Activated CD8-positive, alpha-beta memory T cell treated with anti-CD3 and anti-CD28 coated beads for 4 hours (primary cell): ENCODE data around the gene FBXW2.

Source experiments
- DNase-seq, 2 donors: peaks; one replicate each; pipeline ENCODE4 v3.0.0-alpha.2; 2020; ENCODE audit warnings: low read depth in 2 of 2

FBXW2 gene

DNA sequence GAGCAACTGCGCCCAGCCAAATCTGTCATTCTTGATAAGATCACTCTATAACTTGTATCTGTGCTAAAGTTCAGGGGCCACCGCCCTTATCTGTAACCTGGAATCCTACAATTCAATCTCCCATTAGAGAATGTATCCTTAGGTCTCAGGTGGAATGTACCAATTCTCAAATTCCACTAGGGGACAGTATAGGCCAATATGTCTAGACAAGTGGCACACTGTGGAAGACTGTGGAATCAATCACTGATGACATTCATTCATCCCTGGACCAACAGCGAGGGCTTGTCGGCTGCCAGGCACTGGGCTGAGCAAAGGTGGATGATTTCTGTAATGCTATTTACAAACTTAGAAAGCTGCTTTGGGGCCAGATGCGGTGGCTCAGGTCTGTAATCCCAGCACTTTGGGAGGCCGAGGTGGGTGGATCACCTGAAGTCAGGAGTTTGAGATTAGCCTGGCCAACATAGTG lies 50.2 kb downstream of the FBXW2 start:
- no peak for DNase-seq

DNA sequence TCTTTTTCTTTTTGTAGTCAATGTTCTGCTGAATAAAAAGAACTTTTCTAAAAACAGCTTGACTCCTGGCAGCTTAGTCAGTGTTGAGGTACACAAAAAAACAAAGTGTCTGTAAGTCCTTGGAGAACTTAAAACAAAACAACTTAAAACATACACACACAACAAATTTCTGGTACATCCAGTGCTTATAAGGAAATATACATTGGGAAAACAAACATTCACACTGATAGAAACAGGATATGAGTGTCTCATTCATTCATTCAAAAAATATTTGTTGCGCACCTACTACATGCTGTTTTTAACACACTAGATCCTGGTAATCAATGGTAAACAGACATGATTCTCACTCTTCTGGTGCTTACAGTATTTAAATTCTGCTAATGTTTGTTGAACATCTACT lies 51.5 kb downstream of the FBXW2 start:
- no peak for DNase-seq

GRCh38 chr9:120741191-120741590 lies 52.0 kb downstream of the FBXW2 start:
- DNase-seq, result no peak

DNA sequence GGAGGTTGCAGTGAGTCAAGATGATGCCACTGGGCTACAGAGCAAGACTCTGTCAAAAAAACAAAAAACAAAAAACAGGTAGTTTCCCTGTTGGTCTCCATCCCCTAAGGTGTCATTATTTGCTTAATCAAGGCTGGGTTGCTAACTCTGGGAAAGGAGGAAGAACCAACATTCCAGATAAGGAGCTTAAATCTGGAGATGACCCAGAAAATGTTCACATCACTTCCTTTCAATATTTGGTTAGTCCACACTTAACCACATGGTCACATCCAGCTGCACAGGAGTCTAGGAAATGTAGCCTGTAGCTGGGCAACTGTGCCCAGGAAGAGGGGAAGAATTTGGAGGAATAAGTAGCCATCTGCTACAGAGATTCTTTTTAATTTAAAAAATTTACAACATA lies 53.1 kb downstream of the FBXW2 start:
- DNase-seq, result no peak

- DNase-seq, result no peak
Measured at GRCh38 chr9:120737416-120738165, 55.6 kb downstream of the FBXW2 start.

DNA sequence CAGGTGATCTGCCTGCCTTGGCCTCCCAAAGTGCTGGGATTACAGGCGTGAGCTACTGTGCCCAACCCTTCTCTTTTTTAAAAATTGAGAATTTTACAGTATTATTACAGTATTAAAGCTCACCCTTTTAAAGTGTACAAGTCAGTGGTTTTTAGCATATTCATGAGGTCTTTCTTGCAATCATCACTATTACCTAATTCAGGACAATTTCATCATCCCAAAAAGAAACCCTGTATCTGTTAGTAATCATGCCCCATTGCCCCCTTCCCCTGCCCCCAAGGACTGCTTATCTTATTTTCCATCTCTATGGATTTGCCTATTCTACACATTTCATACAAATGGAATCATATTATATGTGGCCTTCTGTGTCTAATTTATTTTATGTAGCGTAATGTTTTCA lies 56.3 kb downstream of the FBXW2 start:
- DNase-seq, result no peak

DNA sequence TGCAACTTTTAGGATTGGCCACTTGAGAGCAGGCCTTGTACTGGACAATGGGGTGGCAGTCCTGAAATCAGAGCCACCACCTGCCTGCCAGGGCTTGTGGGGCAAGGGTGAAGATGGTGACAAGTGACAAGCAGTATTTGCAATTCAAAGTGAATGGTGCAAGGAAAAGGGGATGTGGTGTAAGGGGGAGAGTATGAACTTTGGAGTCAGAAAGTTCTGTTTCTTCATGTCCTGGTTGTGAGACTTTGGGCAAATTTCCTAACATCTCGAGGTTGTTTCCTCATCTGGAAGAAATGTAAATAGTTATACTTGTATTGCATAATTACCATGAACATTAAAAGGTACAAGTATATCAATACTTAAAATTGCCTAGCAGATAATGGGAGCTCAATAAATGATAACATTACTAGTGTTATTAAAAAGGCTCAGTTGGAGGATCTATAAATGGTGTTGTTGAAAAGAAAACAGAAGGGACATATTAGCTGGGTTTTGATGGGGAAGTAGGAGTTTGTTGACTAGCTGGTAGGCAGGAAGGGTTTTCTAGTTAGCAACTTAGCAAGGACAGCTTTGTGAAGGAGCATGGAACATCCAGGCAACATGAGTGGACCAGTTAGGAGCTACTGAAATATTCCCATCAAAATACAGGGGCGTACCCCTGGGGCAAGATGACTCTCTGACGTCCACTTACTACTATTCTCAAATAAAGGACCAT lies 57.6 kb downstream of the FBXW2 start:
- no peak for DNase-seq

GRCh38 chr9:120734607-120735410 lies 58.4 kb downstream of the FBXW2 start:
- DNase-seq, result no peak

- no peak for DNase-seq
Measured at GRCh38 chr9:120733190-120733589, 60.0 kb downstream of the FBXW2 start.

GRCh38 chr9:120730654-120731514 lies 62.3 kb downstream of the FBXW2 start:
- no peak for DNase-seq

GRCh38 chr9:120729791-120730241 lies 63.4 kb downstream of the FBXW2 start:
- DNase-seq, result no peak

- no peak for DNase-seq
Measured at GRCh38 chr9:120726484-120726883, 66.7 kb downstream of the FBXW2 start.

- DNase-seq, result no peak
Measured at GRCh38 chr9:120725907-120726306, 67.3 kb downstream of the FBXW2 start.

DNA sequence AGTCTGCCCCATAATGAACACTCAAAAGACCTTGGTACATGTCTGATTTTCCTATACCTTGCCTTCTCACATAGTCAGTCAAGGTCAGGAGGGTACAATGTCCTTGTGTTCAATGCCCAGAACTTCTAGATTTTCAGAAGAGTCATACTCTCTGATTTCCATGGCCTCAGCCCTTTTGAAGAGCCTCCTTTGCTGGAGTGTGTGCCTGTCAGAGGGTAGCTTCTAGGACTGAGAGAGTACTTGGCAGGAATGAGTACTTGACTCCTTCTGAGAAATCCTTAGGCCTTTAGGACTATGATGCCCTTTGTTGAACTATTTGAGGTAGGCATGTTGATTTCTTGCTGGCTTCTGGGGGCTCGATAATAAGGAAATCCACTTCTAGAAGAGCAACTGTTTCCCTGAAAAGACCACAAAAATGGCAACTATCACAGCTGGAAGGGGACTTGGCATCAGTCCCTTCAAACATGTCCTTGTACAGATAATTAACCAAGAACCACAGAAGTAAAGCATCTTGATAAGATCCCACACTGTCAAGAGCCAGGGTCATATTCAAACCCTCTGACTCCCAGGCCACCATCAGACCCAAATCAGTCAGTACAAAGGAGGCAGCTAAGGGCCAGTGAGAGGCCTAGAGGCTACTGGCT lies 68.3 kb downstream of the FBXW2 start:
- DNase-seq, result no peak

- no peak for DNase-seq
Measured at GRCh38 chr9:120723565-120723964, 69.7 kb downstream of the FBXW2 start.

DNA sequence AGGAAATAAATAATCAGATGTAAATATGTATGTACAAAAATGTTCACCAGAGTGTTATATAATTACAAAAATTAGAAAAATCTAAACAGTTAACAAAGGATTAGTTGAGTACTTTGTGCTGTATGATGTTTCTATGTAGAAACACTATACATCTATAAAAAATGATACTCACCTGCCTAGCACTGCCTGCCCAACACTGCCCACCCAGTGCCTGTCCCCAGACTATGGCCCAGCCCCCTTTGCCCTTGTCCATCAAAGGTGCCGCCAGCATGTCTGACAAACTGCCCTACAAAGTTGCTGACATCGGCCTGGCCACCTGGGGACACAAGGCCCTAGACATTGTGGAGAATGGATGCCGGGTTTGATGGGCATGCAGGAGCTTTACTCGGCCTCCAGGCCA lies 72.8 kb downstream of the FBXW2 start:
- no peak for DNase-seq

GRCh38 chr9:120718316-120718715 lies 74.9 kb downstream of the FBXW2 start:
- no peak for DNase-seq

DNA sequence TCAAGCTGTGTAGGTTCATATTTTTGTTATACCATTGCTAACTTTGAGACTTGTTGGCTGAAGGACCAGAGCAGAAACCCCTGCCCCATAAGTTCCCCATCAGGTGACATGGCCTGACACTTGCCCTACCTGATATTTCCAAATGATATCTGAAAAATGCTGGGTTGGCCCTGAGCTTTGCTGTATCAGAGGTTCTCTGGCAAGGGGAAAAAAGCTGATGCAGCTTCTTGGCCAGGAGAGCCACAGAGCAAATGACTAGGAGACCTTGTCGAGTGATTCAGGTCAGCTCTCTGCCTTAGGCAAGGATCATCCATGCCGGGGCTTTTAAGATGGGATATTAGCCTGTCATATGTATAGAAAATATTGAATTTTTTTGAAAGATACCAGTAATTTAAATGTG lies 76.0 kb downstream of the FBXW2 start:
- no peak for DNase-seq

DNA sequence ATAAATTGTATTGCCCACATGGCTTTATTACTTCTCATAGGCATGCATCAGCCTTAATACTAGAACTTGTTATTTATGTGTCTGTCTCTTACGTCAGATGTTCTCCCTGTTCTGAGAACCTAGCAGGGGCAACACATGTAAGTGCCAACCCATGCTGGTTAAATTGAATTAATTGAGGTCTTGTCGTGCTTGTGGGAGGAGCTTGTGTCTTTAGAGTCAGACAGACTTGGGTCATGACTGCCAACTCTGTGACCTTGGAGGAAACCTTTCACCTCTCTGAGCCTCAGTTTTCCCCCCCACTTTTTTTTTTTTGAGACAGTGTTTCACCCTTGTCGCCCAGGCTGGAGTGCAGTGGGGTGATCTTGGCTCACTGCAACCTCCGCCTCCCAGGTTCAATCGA lies 76.7 kb downstream of the FBXW2 start:
- no peak for DNase-seq

DNA sequence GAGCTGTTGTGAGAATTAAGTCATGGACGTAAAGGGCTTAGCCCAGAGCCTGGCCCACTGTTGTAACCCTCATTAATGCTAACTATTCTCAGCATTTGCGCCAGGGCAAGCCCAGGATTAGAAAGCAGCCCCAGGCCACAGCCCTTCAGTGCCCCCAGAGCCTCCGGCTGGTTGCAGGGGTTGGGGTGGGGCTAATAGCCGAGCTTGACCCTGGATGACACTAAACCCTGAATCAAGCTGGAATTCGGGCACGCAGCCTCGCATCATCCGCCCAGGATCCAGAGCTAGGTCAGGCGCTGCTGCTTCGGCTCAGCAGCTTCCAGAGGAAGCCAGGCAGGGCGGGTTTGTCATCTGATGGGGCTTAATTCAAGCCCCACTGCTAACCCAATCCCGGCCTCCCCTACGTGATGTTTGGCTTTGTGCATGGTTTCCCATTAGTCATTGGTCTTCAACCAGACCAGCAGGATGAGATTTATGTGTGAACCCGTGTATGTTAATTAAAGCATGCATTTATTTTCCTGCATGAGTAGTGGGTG lies 77.8 kb downstream of the FBXW2 start:
- DNase-seq, result no peak
